Liver (tissue), 3 donors: ENCODE data around the gene FAM9C.

Experiments used
- SP1 ChIP-seq: IDR thresholded peaks from 2 replicates; pipeline ENCODE4 v1.6.1; 2018; ENCODE audit warnings: antibody characterized with exemption, mild to moderate bottlenecking
- TAF1 ChIP-seq: conservative IDR thresholded peaks from 2 replicates; pipeline ENCODE4 v1.6.1; 2016; ENCODE audit warnings: antibody characterized with exemption, mild to moderate bottlenecking
- YY1 ChIP-seq: IDR thresholded peaks from 2 replicates; pipeline ENCODE4 v1.6.1; 2016; ENCODE audit warnings: antibody characterized with exemption, mild to moderate bottlenecking
- TF ChIP-seq, protein P1 (sequence below): fragments of 150-350 bp; IDR thresholded peaks from 2 replicates; pipeline ENCODE4 v1.5.1; 2017; ENCODE audit warnings: improper control_type of control experiment, low read depth, low read length; ENCODE audit not compliant: missing input control
- TF ChIP-seq, protein P2 (sequence below): IDR thresholded peaks from 2 replicates; pipeline ENCODE4 v1.6.1; 2016; ENCODE audit warnings: antibody characterized with exemption, mild to moderate bottlenecking
- donor health status: healthy.
- donor health status: healthy.

DNA sequence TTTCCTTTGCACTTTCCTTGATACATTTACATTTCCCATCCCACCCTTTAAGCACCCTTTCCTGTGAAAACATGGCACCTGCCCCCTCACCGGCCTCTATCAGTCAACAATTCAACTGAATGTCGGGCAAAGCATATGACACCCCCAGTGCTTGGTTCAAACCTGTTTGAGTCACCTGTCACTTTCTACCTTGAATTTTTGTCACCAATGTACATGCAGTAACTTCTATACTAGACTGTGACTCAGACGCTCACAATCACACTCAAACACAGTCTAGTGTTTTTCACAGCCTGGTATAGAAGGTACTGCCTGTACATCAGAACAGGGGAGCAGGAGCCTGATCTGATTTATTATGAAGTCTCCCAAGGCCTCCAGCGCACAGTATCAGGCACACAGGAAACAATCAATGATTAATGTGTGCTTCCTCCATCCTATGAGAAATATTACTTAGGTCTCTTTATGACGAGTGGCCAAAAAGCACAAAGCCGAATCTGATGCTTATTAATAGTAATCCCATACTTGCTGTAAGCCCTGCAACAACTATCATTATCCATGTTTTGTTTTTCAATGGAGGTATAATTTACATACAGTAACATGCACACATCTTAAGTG, 49.2 kb upstream of the FAM9C start:
- TF ChIP-seq, protein P1, sequence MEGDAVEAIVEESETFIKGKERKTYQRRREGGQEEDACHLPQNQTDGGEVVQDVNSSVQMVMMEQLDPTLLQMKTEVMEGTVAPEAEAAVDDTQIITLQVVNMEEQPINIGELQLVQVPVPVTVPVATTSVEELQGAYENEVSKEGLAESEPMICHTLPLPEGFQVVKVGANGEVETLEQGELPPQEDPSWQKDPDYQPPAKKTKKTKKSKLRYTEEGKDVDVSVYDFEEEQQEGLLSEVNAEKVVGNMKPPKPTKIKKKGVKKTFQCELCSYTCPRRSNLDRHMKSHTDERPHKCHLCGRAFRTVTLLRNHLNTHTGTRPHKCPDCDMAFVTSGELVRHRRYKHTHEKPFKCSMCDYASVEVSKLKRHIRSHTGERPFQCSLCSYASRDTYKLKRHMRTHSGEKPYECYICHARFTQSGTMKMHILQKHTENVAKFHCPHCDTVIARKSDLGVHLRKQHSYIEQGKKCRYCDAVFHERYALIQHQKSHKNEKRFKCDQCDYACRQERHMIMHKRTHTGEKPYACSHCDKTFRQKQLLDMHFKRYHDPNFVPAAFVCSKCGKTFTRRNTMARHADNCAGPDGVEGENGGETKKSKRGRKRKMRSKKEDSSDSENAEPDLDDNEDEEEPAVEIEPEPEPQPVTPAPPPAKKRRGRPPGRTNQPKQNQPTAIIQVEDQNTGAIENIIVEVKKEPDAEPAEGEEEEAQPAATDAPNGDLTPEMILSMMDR, result no peak
- TF ChIP-seq TAF1 (no peak), SP1 (no peak), YY1 (no peak)
- TF ChIP-seq, protein P2, sequence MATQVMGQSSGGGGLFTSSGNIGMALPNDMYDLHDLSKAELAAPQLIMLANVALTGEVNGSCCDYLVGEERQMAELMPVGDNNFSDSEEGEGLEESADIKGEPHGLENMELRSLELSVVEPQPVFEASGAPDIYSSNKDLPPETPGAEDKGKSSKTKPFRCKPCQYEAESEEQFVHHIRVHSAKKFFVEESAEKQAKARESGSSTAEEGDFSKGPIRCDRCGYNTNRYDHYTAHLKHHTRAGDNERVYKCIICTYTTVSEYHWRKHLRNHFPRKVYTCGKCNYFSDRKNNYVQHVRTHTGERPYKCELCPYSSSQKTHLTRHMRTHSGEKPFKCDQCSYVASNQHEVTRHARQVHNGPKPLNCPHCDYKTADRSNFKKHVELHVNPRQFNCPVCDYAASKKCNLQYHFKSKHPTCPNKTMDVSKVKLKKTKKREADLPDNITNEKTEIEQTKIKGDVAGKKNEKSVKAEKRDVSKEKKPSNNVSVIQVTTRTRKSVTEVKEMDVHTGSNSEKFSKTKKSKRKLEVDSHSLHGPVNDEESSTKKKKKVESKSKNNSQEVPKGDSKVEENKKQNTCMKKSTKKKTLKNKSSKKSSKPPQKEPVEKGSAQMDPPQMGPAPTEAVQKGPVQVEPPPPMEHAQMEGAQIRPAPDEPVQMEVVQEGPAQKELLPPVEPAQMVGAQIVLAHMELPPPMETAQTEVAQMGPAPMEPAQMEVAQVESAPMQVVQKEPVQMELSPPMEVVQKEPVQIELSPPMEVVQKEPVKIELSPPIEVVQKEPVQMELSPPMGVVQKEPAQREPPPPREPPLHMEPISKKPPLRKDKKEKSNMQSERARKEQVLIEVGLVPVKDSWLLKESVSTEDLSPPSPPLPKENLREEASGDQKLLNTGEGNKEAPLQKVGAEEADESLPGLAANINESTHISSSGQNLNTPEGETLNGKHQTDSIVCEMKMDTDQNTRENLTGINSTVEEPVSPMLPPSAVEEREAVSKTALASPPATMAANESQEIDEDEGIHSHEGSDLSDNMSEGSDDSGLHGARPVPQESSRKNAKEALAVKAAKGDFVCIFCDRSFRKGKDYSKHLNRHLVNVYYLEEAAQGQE, result no peak
